Tibial nerve (tissue), 4 donors: ENCODE results near the gene E2F4. TPM values are rescaled to one million over a fixed set of nuclear protein-coding genes. Genes with fewer than 3 reads are reported as not detected.

ENCODE experiments used
- DNase-seq, 2 donors: peaks; one replicate each; pipeline ENCODE4 v3.0.0-alpha.2; 2019; ENCODE audit warnings: low spot score in 2 of 2
- H3K27ac ChIP-seq, 4 donors: fragments of 200-600 bp; sonication (generic) in 3 of 4; one replicate each; pipeline ENCODE4 v1.5.1; 2017 to 2019; ENCODE audit warnings: mild to moderate bottlenecking in 1 of 4
- H3K27me3 ChIP-seq, 2 donors: fragments of 200-600 bp; sonication (generic) in 1 of 2; one replicate each; pipeline versions ENCODE4 v1.5.1 to v1.6.0; 2017 to 2019
- H3K36me3 ChIP-seq, 3 donors: fragments of 200-600 bp; sonication (generic); one replicate each; pipeline ENCODE4 v1.5.1; 2018 to 2019
- H3K4me1 ChIP-seq, 4 donors: fragments of 200-600 bp; sonication (generic) in 3 of 4; one replicate each; pipeline ENCODE4 v1.5.1; 2017 to 2019
- H3K4me3 ChIP-seq, 4 donors: fragments of 200-600 bp; sonication (generic) in 3 of 4; one replicate each; pipeline ENCODE4 v1.5.1; 2017 to 2019; ENCODE audit warnings: mild to moderate bottlenecking in 1 of 4, moderate library complexity in 1 of 4
- H3K9me3 ChIP-seq, 4 donors: fragments of 200-600 bp; sonication (generic) in 3 of 4; one replicate each; pipeline ENCODE4 v1.5.1; 2017 to 2019
- EP300 ChIP-seq, 2 donors: sonication (generic); formaldehyde crosslinking; IDR thresholded peaks; one replicate each; pipeline ENCODE4 v1.6.1; 2017; ENCODE audit warnings: antibody characterized with exemption in 2 of 2, mild to moderate bottlenecking in 1 of 2
- POLR2A ChIP-seq, 2 donors: fragments of 450-650 bp; IDR thresholded peaks; one replicate each; pipeline ENCODE4 v1.6.1; 2017; ENCODE audit warnings: antibody characterized with exemption in 2 of 2, mild to moderate bottlenecking in 2 of 2, moderate library complexity in 2 of 2
- WGBS, 2 donors: methylation state at CpG; one replicate each; pipeline ENCODE4 v1.1.5; 2018; 5-methylcytosine and 5-hydroxymethylcytosine counted together
- total RNA-seq, 4 donors: library from RNA; depleted of rRNA; stranded (reverse); fragments of >200 nt; gene quantifications; one replicate each; pipeline ENCODE4 v1.1.0, GENCODE V29; 2016
- TF ChIP-seq, protein P1 (sequence below), 5 experiments: fragments of 200-600 bp in 3 of 5; fragments of 450-650 bp in 2 of 5; sonication (generic) in 3 of 5; IDR thresholded peaks; one replicate each; pipeline ENCODE4 v1.5.1; 2016 to 2019; ENCODE audit warnings: antibody characterized with exemption in 5 of 5, mild to moderate bottlenecking in 3 of 5, moderate library complexity in 2 of 5

The E2F4 gene
- total RNA-seq, 4 donors from 2014 or later = 60.1 to 119 (median 99.8) TPM

DNA sequence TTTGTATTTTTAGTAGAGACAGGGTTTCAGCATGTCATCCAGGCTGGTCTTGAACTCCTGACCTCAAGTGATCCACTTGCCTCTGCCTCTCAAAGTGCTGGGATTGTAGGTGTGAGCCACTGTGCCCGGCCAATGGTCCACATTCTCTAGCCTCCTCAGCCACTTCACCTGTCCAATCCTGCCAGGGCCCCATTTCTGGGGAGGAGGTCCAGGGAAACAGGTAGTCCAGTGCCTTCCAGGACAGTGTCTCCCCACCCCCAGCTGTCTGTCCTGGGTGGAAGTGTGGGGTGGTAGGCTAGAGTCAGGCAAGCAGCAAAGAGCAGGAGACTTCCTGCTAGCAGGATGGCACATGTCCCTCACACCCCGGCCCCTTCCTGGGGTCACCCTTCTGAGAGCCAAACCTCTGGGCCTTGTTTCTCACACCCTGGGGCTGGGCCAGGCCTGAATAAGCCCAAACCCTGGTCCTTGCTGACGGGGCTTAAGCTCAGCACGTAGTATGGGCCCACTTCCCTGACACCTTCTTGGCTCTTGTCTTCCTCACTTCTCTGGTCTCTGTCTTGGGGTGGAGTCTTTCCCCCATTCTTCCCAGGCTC lies 50.3 kb downstream of the E2F4 start:
- H3K27me3 ChIP-seq = no peaks in the 10 kb centered on the region
- H3K27ac ChIP-seq = peak overlapping the region in 3 of 4 donors; percentile 69 to 81 (median 77)
- peaks cover 0 to 27% (median 5%) of the 10 kb centered on the region in 3 donors for H3K36me3 ChIP-seq
- WGBS, 2 donors = 75 to 86% methylated on average over 3 to 4 of the region's 4 CpGs
- no peak overlapping the region for H3K4me3 ChIP-seq
- no peaks in the 10 kb centered on the region for H3K9me3 ChIP-seq
- DNase-seq = no peak
- H3K4me1 ChIP-seq = peaks cover 0 to 60% (median 38%) of the 10 kb centered on the region in 4 donors
- no peak for TF ChIP-seq POLR2A (IDR thresholded peaks at IDR 0.05)
- TF ChIP-seq, protein P1, sequence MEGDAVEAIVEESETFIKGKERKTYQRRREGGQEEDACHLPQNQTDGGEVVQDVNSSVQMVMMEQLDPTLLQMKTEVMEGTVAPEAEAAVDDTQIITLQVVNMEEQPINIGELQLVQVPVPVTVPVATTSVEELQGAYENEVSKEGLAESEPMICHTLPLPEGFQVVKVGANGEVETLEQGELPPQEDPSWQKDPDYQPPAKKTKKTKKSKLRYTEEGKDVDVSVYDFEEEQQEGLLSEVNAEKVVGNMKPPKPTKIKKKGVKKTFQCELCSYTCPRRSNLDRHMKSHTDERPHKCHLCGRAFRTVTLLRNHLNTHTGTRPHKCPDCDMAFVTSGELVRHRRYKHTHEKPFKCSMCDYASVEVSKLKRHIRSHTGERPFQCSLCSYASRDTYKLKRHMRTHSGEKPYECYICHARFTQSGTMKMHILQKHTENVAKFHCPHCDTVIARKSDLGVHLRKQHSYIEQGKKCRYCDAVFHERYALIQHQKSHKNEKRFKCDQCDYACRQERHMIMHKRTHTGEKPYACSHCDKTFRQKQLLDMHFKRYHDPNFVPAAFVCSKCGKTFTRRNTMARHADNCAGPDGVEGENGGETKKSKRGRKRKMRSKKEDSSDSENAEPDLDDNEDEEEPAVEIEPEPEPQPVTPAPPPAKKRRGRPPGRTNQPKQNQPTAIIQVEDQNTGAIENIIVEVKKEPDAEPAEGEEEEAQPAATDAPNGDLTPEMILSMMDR (IDR thresholded peaks at IDR 0.05) = no peak
- TF ChIP-seq EP300 (IDR thresholded peaks at IDR 0.05) = no peak

DNA sequence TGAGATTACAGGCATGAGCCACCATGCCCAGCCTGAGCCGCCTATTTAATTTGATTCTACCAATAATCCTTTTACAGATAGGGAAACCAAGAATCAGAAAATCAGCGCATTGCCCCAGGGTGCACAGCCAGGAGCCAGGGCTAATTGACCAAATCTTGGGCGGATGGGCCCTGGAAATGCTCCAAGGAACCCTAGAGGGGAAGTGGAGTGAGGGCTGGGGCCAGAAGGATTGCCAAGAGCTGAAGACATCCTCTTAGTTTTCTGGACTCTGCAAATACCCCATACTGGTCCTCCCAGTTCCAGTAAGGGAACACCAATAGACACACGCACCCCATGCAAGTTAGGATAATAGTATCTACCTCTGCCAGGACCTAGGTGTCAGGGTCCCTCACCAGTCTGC lies 51.5 kb downstream of the E2F4 start:
- H3K4me1 ChIP-seq = peaks cover 0 to 69% (median 48%) of the 10 kb centered on the region in 4 donors
- TF ChIP-seq EP300 (IDR thresholded peaks at IDR 0.05) (no peak), POLR2A (IDR thresholded peaks at IDR 0.05) (no peak)
- TF ChIP-seq, protein P1 (IDR thresholded peaks at IDR 0.05) = no peak
- WGBS, 2 donors = 66 to 75% methylated on average over 4 of the region's 4 CpGs

DNA sequence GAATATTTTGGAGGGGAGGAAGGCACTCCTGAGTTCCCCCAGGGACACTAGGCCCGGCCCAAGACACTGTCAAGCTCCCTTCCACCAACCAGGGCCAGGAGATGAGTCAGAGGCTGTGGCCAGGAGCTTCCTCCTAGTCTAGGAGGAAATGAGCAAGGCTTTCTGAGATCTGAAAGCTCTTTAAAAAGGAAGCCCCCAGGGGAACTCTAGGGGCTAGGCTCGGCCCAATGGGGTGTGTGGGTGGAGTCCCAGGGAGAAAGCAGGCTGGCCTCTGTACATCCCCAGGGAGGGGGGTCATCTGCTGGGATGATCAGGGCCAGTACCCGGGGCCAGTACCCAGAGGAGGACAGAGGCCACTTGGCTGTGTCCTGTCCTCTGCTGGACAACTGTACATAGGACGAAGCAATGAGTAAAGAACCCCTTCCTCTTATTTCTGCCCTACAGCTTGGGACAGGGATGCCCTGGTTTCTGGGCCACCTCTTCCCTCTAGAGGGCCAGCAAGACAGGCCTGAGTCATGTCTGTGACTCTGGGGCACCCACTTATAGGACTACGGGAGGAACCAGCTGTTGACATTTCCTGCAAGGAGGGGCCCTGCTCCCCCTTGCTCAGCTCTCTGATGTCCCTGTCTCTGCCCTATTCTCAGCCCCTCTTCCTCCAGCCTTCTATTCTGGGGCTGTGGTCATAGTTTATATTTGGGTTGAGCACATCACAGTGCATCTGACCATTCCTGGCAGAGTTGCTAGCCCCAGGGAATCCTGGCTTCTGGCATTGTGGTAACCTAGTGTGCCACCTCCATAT lies 52.6 kb downstream of the E2F4 start:
- peaks cover 0 to 7% of the 10 kb centered on the region in 2 donors for H3K27me3 ChIP-seq
- H3K9me3 ChIP-seq = no peaks in the 10 kb centered on the region
- no peak overlapping the region for H3K4me3 ChIP-seq
- WGBS, 2 donors = 13 to 18% methylated on average over 4 to 5 of the region's 5 CpGs
- peak overlapping the region in 3 of 4 donors; percentile 73 to 95 (median 86) for H3K27ac ChIP-seq
- H3K36me3 ChIP-seq = peaks cover 0 to 4% (median 0%) of the 10 kb centered on the region in 3 donors
- DNase-seq = peak in 1 of 2 donors; percentile 47
- TF ChIP-seq POLR2A (IDR thresholded peaks at IDR 0.05) = no peak
- peak in 1 of 2 donors; percentile 30 for TF ChIP-seq EP300 (IDR thresholded peaks at IDR 0.05)
- peaks cover 0 to 79% (median 50%) of the 10 kb centered on the region in 4 donors for H3K4me1 ChIP-seq

More for the DNA sequence above, 51.5 kb downstream of the E2F4 start:
- Histone ChIP-seq H3K27me3 (no peaks in the 10 kb centered on the region), H3K27ac (peak overlapping the region in 3 of 4 donors; percentile 73 to 95 (median 86)), H3K36me3 (peaks cover 0 to 15% (median 0%) of the 10 kb centered on the region in 3 donors), H3K4me3 (no peak overlapping the region), H3K9me3 (no peaks in the 10 kb centered on the region)
- no peak for DNase-seq

DNA sequence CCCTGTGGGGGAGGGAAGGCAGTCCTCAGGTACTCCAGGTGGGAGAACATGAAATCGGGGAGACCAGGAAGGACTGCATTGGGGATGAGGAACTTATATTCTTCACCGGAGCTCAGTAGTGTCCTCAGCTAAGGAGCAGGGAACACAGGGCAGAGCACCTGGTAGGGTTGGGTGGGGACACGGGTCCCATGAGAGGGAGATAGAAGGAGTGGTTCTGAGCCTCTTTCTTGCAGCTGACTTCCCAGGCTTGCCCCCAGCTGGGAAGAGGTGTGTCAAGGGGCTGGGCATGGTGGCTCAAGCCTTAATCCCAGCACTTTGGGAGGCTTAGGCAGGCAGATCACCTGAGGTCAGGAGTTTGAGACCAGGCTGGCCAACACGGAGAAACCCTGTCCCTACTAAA lies 53.2 kb downstream of the E2F4 start:
- no peaks in the 10 kb centered on the region for H3K9me3 ChIP-seq
- no peaks in the 10 kb centered on the region for H3K36me3 ChIP-seq
- H3K27ac ChIP-seq = peak overlapping the region in 3 of 4 donors; percentile 73 to 95 (median 86)
- TF ChIP-seq POLR2A (IDR thresholded peaks at IDR 0.05) = no peak
- no peak for TF ChIP-seq EP300 (IDR thresholded peaks at IDR 0.05)
- TF ChIP-seq, protein P1 (IDR thresholded peaks at IDR 0.05) = no peak
- WGBS, 2 donors = 72 to 85% methylated on average over 3 to 4 of the region's 4 CpGs
- peak overlapping the region in 1 of 4 donors; percentile 67 for H3K4me3 ChIP-seq
- peaks cover 0 to 9% of the 10 kb centered on the region in 2 donors for H3K27me3 ChIP-seq
- no peak for DNase-seq
- H3K4me1 ChIP-seq = peaks cover 0 to 79% (median 50%) of the 10 kb centered on the region in 4 donors

DNA sequence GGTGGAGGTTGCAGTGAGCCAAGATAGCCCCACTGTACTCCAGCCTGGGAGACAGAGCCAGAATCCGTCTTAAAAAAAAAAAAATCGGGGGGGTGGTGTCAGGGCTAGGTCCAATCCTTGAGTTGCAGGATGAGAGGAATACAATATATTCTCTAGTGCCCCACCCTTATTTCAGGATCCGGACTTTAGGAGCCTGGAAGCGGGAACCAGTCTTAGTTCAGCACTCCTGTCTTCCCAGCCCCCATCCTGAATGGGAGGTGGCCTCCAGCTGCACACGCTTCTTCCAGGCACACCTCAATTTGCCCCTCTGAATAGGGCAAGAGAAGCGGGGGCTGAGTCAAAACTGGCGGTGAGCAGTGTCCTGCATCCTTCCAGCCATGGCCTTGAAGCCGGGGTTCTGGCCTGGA lies 53.7 kb downstream of the E2F4 start:
- Histone ChIP-seq H3K27ac (peak overlapping the region; percentile 60 to 95 (median 80)), H3K27me3 (peaks cover 0 to 9% of the 10 kb centered on the region in 2 donors), H3K4me3 (peak overlapping the region; percentile 56 to 71 (median 64)), H3K36me3 (no peaks in the 10 kb centered on the region), H3K9me3 (no peaks in the 10 kb centered on the region), H3K4me1 (peaks cover 0 to 74% (median 46%) of the 10 kb centered on the region in 4 donors)
- TF ChIP-seq POLR2A (IDR thresholded peaks at IDR 0.05) = no peak
- TF ChIP-seq EP300 (IDR thresholded peaks at IDR 0.05) = no peak
- TF ChIP-seq, protein P1 (IDR thresholded peaks at IDR 0.05) = no peak
- WGBS, 2 donors = 10 to 17% methylated on average over 4 to 8 of the region's 8 CpGs
- DNase-seq = no peak
